ENCODE data around the gene SLC9A1.

The SLC9A1 gene

GRCh38 chr1:27150183-27150582 lies 4.7 kb downstream of the SLC9A1 start:
- no peak for DNase-seq

GRCh38 chr1:27149762-27150113 lies 5.2 kb downstream of the SLC9A1 start:
- DNase-seq, result no peak

- no peak for DNase-seq
These were observed 5.7 kb downstream of the SLC9A1 start for GRCh38 chr1:27149084-27149761.

GRCh38 chr1:27148591-27148990 lies 6.3 kb downstream of the SLC9A1 start:
- no peak for DNase-seq

GRCh38 chr1:27147842-27148518 lies 6.9 kb downstream of the SLC9A1 start:
- DNase-seq, result no peak

- DNase-seq, result no peak
These were observed 9.0 kb downstream of the SLC9A1 start for GRCh38 chr1:27145934-27146354.

GRCh38 chr1:27144920-27145661 lies 9.8 kb downstream of the SLC9A1 start:
- no peak for DNase-seq

- no peak for DNase-seq
These were observed 10.7 kb downstream of the SLC9A1 start for GRCh38 chr1:27144049-27144748.

- DNase-seq, result no peak
These were observed 11.5 kb downstream of the SLC9A1 start for GRCh38 chr1:27143401-27143800.

- DNase-seq, result no peak
These were observed 12.5 kb downstream of the SLC9A1 start for GRCh38 chr1:27142464-27142863.

GRCh38 chr1:27141266-27142003 lies 13.5 kb downstream of the SLC9A1 start:
- DNase-seq, result no peak

GRCh38 chr1:27139980-27140379 lies 14.9 kb downstream of the SLC9A1 start:
- DNase-seq, result no peak

GRCh38 chr1:27138927-27139326 lies 16.0 kb downstream of the SLC9A1 start:
- no peak for DNase-seq

- no peak for DNase-seq
These were observed 16.6 kb downstream of the SLC9A1 start for GRCh38 chr1:27138368-27138767.

GRCh38 chr1:27137544-27138075 lies 17.3 kb downstream of the SLC9A1 start:
- DNase-seq, result no peak

GRCh38 chr1:27136998-27137542 lies 17.9 kb downstream of the SLC9A1 start:
- peak; percentile 75 to 77 for DNase-seq

- DNase-seq, result peak; percentile 43 to 57
These were observed 18.7 kb downstream of the SLC9A1 start for GRCh38 chr1:27136236-27136551.

GRCh38 chr1:27135541-27136235 lies 19.2 kb downstream of the SLC9A1 start:
- DNase-seq, result no peak

GRCh38 chr1:27133991-27134390 lies 20.9 kb downstream of the SLC9A1 start:
- DNase-seq, result peak in 1 of 2 donors; percentile 24

- DNase-seq, result no peak
These were observed 21.8 kb downstream of the SLC9A1 start for GRCh38 chr1:27133158-27133557.

GRCh38 chr1:27132624-27133023 lies 22.3 kb downstream of the SLC9A1 start:
- DNase-seq, result no peak

GRCh38 chr1:27132147-27132546 lies 22.8 kb downstream of the SLC9A1 start:
- DNase-seq, result no peak

Measured in CD4-positive, alpha-beta T cell treated with Interferon alpha-2 for 1 hour (primary cell).